OCI-LY1 (cell line): ENCODE measurements around the gene GNAT3.

ENCODE experiments used
- H2AFZ ChIP-seq: fragments of 200-600 bp; sonication (generic), shearing (Covaris generic); 2 replicates; pipeline ENCODE4 v1.6.0; 2014; ENCODE audit warnings: antibody characterized with exemption, mild to moderate bottlenecking, low read length
- H3F3A ChIP-seq: fragments of 200-600 bp; sonication (generic), shearing (Covaris generic); 2 replicates; pipeline ENCODE4 v1.6.0; 2014; ENCODE audit warnings: mild to moderate bottlenecking, antibody characterized with exemption, low read length, moderate library complexity; ENCODE audit not compliant: insufficient read depth
- H3K27ac ChIP-seq: fragments of 200-600 bp; sonication (generic); 2 replicates; pipeline ENCODE4 v1.5.1; 2014; ENCODE audit warnings: low read length, mixed run types, mild to moderate bottlenecking, low read depth; ENCODE audit not compliant: poor library complexity, severe bottlenecking
- H3K27me3 ChIP-seq: fragments of 200-600 bp; sonication (generic); 2 replicates; pipeline ENCODE4 v1.6.0; 2014; ENCODE audit warnings: antibody characterized with exemption, mild to moderate bottlenecking, low read length, moderate library complexity; ENCODE audit not compliant: insufficient read depth
- H3K36me3 ChIP-seq: fragments of 200-600 bp; sonication (generic); 2 replicates; pipeline ENCODE4 v1.6.1; 2014; ENCODE audit warnings: mild to moderate bottlenecking, antibody characterized with exemption, low read length, moderate library complexity, mixed read lengths; ENCODE audit not compliant: insufficient read depth
- H3K4me1 ChIP-seq: fragments of 200-600 bp; sonication (generic); 2 replicates; pipeline ENCODE4 v1.5.1; 2014; ENCODE audit warnings: mild to moderate bottlenecking, low read length, moderate library complexity; ENCODE audit not compliant: insufficient read depth, severe bottlenecking
- H3K4me2 ChIP-seq: fragments of 200-600 bp; sonication (generic), shearing (Covaris generic); 2 replicates; pipeline ENCODE4 v1.6.1; 2014; ENCODE audit warnings: low read length
- H3K4me3 ChIP-seq: fragments of 200-600 bp; sonication (generic); 2 replicates; pipeline ENCODE4 v1.5.1; 2014; ENCODE audit warnings: low read length, low read depth, mild to moderate bottlenecking, mixed read lengths; ENCODE audit not compliant: poor library complexity, severe bottlenecking
- H3K79me2 ChIP-seq: fragments of 200-600 bp; shearing (Covaris generic); 2 replicates; pipeline ENCODE4 v1.6.1; 2016; ENCODE audit warnings: mixed run types, low read length, mixed read lengths; ENCODE audit not compliant: insufficient read depth
- H3K9ac ChIP-seq: fragments of 200-600 bp; sonication (generic), shearing (Covaris generic); 2 replicates; pipeline ENCODE4 v1.6.1; 2014; ENCODE audit warnings: mild to moderate bottlenecking, low read length, mixed read lengths
- H3K9me2 ChIP-seq: fragments of 200-600 bp; sonication (generic), shearing (Covaris generic); 2 replicates; pipeline ENCODE4 v1.6.1; 2014; ENCODE audit warnings: low read depth, mild to moderate bottlenecking, low read length, mixed read lengths
- H3K9me3 ChIP-seq: fragments of 200-600 bp; shearing (Covaris generic); 2 replicates; pipeline ENCODE4 v1.6.1; 2014; ENCODE audit warnings: low read length, mixed read lengths
- H4K20me1 ChIP-seq: fragments of 200-600 bp; sonication (generic), shearing (Covaris generic); 2 replicates; pipeline ENCODE4 v1.6.0; 2016; ENCODE audit warnings: mild to moderate bottlenecking, low read length; ENCODE audit not compliant: insufficient read depth
- CTCF ChIP-seq: fragments of 200-600 bp; sonication (generic), shearing (Covaris generic); IDR thresholded peaks from 2 replicates; pipeline ENCODE4 v1.5.1; 2017; ENCODE audit warnings: mild to moderate bottlenecking, antibody characterized with exemption, low read length, moderate library complexity, mixed read lengths
- EZH2 ChIP-seq: fragments of 200-600 bp; sonication (generic), shearing (Covaris generic); IDR thresholded peaks from 2 replicates; pipeline ENCODE4 v1.8.0; 2017; ENCODE audit warnings: borderline replicate concordance, mixed run types, mild to moderate bottlenecking, antibody characterized with exemption, low read length, moderate library complexity, mixed read lengths

Gene GNAT3

GRCh38 chr7:80481196-80481884 lies 30.5 kb downstream of the GNAT3 start:
- no peaks in the 10 kb centered on the region for H3K36me3 ChIP-seq
- H3K27ac ChIP-seq = no peak overlapping the region
- H2AFZ ChIP-seq = no peak overlapping the region

DNA sequence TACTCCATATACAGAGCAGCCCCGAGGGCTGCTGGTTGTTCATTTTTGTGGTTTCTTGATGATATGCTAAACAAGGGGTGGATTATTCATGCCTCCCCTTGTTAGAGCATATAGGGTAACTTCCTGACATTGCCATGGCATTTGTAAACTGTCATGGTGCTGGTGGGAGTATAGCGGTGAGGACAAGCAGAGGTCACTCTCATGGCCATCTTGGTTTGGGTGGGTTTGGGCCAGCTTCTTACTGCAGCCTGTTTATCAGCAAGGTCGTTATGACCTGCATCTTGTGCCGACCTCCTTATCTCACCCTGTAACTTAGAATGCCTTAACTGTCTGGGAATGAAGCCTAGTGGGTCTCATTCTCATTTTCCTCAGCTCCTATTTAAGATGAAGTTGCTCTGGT lies 31.3 kb downstream of the GNAT3 start:
- H3K9me2 ChIP-seq = no peaks in the 10 kb centered on the region
- H3K79me2 ChIP-seq = no peaks in the 10 kb centered on the region
- H3K27ac ChIP-seq = no peak overlapping the region
- TF ChIP-seq EZH2 = no peak
- no peak for TF ChIP-seq CTCF
- H3K36me3 ChIP-seq = no peaks in the 10 kb centered on the region
- H3K9me3 ChIP-seq = no peaks in the 10 kb centered on the region
- H4K20me1 ChIP-seq = no peaks in the 10 kb centered on the region
- no peaks in the 10 kb centered on the region for H3F3A ChIP-seq
- H3K4me1 ChIP-seq = no peaks in the 10 kb centered on the region
- no peak overlapping the region for H2AFZ ChIP-seq
- no peak overlapping the region for H3K4me2 ChIP-seq
- no peaks in the 10 kb centered on the region for H3K27me3 ChIP-seq
- no peak overlapping the region for H3K4me3 ChIP-seq
- H3K9ac ChIP-seq = no peak overlapping the region

More at GRCh38 chr7:80481196-80481884, 30.5 kb downstream of the GNAT3 start:
- Histone ChIP-seq H3K4me1 (no peaks in the 10 kb centered on the region), H3K27me3 (no peaks in the 10 kb centered on the region), H3K4me3 (no peak overlapping the region), H3K4me2 (no peak overlapping the region), H3K9me2 (no peaks in the 10 kb centered on the region), H3K9me3 (no peaks in the 10 kb centered on the region), H3K79me2 (no peaks in the 10 kb centered on the region), H4K20me1 (no peaks in the 10 kb centered on the region), H3K9ac (no peak overlapping the region), H3F3A (no peaks in the 10 kb centered on the region)
- TF ChIP-seq EZH2 = no peak
- no peak for TF ChIP-seq CTCF

GRCh38 chr7:80478683-80479082 lies 33.2 kb downstream of the GNAT3 start:
- H4K20me1 ChIP-seq = no peaks in the 10 kb centered on the region
- no peaks in the 10 kb centered on the region for H3K27me3 ChIP-seq
- H3K4me2 ChIP-seq = no peak overlapping the region
- no peaks in the 10 kb centered on the region for H3K4me1 ChIP-seq
- H3K9ac ChIP-seq = no peak overlapping the region
- H3K36me3 ChIP-seq = no peaks in the 10 kb centered on the region
- no peaks in the 10 kb centered on the region for H3K9me2 ChIP-seq
- no peaks in the 10 kb centered on the region for H3F3A ChIP-seq
- no peak overlapping the region for H3K27ac ChIP-seq
- H3K9me3 ChIP-seq = no peaks in the 10 kb centered on the region
- TF ChIP-seq CTCF = no peak
- H2AFZ ChIP-seq = no peak overlapping the region
- no peak overlapping the region for H3K4me3 ChIP-seq
- H3K79me2 ChIP-seq = no peaks in the 10 kb centered on the region
